ENCODE results near the gene PCDHB12.
"Not testable (repeated sequence)": the region's sequence is repeated elsewhere in the genome, so short reads cannot be mapped to it uniquely, and the experiment has no call there.

- not testable (repeated sequence) for TF ChIP-seq EZH2 (conservative IDR thresholded peaks at IDR 0.05; ENCODE audit: low read depth, low read length); RAD21 (CRISPR knock-in tag; IDR thresholded peaks at IDR 0.05); ESRRA (CRISPR knock-in tag; IDR thresholded peaks at IDR 0.05; ENCODE audit: low read depth); ZNF34 (CRISPR knock-in tag; IDR thresholded peaks at IDR 0.05; ENCODE audit: borderline replicate concordance); TAF1 (CRISPR knock-in tag; IDR thresholded peaks at IDR 0.05); NFATC3 (CRISPR knock-in tag; IDR thresholded peaks at IDR 0.05); NFE2L2 (IDR thresholded peaks at IDR 0.05; ENCODE audit: low read length); POLR2AphosphoS2 (IDR thresholded peaks at IDR 0.05; ENCODE audit: low read depth, low read length); LRRFIP1 (CRISPR knock-in tag; conservative IDR thresholded peaks at IDR 0.05); ZBTB8A (CRISPR knock-in tag; IDR thresholded peaks at IDR 0.05; ENCODE audit: borderline replicate concordance, low read depth); ELK4 (CRISPR knock-in tag; IDR thresholded peaks at IDR 0.05; ENCODE audit: borderline replicate concordance)
These were observed 6.9 kb upstream of the PCDHB12 start for GRCh38 chr5:141201646-141202045.
